Astrocyte (in vitro differentiated cells and primary cell): ENCODE measurements around the gene PAIP2B.

ENCODE experiments used
- CTCF ChIP-seq: IDR thresholded peaks from 2 replicates; pipeline ENCODE4 v1.5.1; 2011; ENCODE audit warnings: low read depth, mild to moderate bottlenecking, inconsistent platforms, low read length, moderate library complexity; ENCODE audit not compliant: insufficient read depth
- EZH2 ChIP-seq: IDR thresholded peaks from 2 replicates; pipeline ENCODE4 v1.6.1; 2012; ENCODE audit warnings: mild to moderate bottlenecking, low read length, inconsistent platforms; ENCODE audit not compliant: insufficient read depth

- no peak for TF ChIP-seq CTCF
- TF ChIP-seq EZH2: no peak
Observed at GRCh38 chr2:71154798-71155197, 72.1 kb downstream of the PAIP2B start.
